SK-N-SH treated with all-trans-retinoic acid at 6 μM for 48 hours (cell line): ENCODE results near the gene SMPDL3B.
"Not testable (repeated sequence)": the region's sequence is repeated elsewhere in the genome, so short reads cannot be mapped to it uniquely, and the experiment has no call there.

Source experiments
- ARNTL ChIP-seq: fragments of 450-650 bp; formaldehyde crosslinking; IDR thresholded peaks from 2 replicates; pipeline ENCODE4 v1.5.0; 2020; ENCODE audit warnings: low read depth, mild to moderate bottlenecking, moderate library complexity, borderline replicate concordance
- ESRRG ChIP-seq: fragments of 250-450 bp; sonication (Bioruptor Pico); IDR thresholded peaks from 2 replicates; pipeline ENCODE4 v1.6.1; 2021; ENCODE audit warnings: mild to moderate bottlenecking
- GLIS3 ChIP-seq: fragments of 250-450 bp; sonication (Bioruptor Pico); IDR thresholded peaks from 2 replicates; pipeline ENCODE4 v1.5.0; 2020; ENCODE audit warnings: mild to moderate bottlenecking, moderate library complexity
- ISL1 ChIP-seq: fragments of 250-450 bp; sonication (Bioruptor Pico); IDR thresholded peaks from 2 replicates; pipeline ENCODE4 v2.1.2; 2022; ENCODE audit warnings: mild to moderate bottlenecking, moderate library complexity
- OSR1 ChIP-seq: fragments of 250-450 bp; sonication (Bioruptor Pico); IDR thresholded peaks from 2 replicates; pipeline ENCODE4 v1.8.0; 2022; ENCODE audit warnings: moderate library complexity, mild to moderate bottlenecking, inconsistent platforms
- PATZ1 ChIP-seq: fragments of 250-450 bp; sonication (Bioruptor Pico); IDR thresholded peaks from 2 replicates; pipeline ENCODE4 v1.8.0; 2020; ENCODE audit warnings: mild to moderate bottlenecking, moderate library complexity, borderline replicate concordance
- TOX ChIP-seq: fragments of 250-450 bp; sonication (Bioruptor Pico); IDR thresholded peaks from 2 replicates; pipeline ENCODE4 v1.8.0; 2021; ENCODE audit warnings: mild to moderate bottlenecking, moderate library complexity, borderline replicate concordance
- TSHZ2 ChIP-seq: fragments of 250-450 bp; sonication (Bioruptor Pico); IDR thresholded peaks from 2 replicates; pipeline ENCODE4 v1.5.0; 2020; ENCODE audit warnings: mild to moderate bottlenecking, moderate library complexity
- ZC3H10 ChIP-seq: fragments of 250-450 bp; sonication (Bioruptor Pico); IDR thresholded peaks from 2 replicates; pipeline ENCODE4 v1.5.1; 2021; ENCODE audit warnings: mild to moderate bottlenecking, moderate library complexity
- ZFP3 ChIP-seq: fragments of 250-450 bp; sonication (Bioruptor Pico); IDR thresholded peaks from 2 replicates; pipeline ENCODE4 v1.5.0; 2020; ENCODE audit warnings: mild to moderate bottlenecking, moderate library complexity
- ZFP30 ChIP-seq: fragments of 450-650 bp; formaldehyde crosslinking; IDR thresholded peaks from 2 replicates; pipeline ENCODE4 v1.5.0; 2022; ENCODE audit warnings: mild to moderate bottlenecking, moderate library complexity
- ZNF70 ChIP-seq: fragments of 450-650 bp; formaldehyde crosslinking; IDR thresholded peaks from 2 replicates; pipeline ENCODE4 v1.5.0; 2020; ENCODE audit warnings: mild to moderate bottlenecking, moderate library complexity

- TF ChIP-seq ZFP3 (CRISPR knock-in tag); ZNF70 (CRISPR knock-in tag); TSHZ2 (CRISPR knock-in tag); PATZ1; ARNTL (CRISPR knock-in tag); OSR1 (CRISPR knock-in tag); TOX (CRISPR knock-in tag); ZC3H10 (CRISPR knock-in tag); GLIS3; ESRRG (CRISPR knock-in tag); ISL1 (CRISPR knock-in tag); ZFP30 (CRISPR knock-in tag): not testable (repeated sequence)
Measured at GRCh38 chr1:28003117-28003516, 68.3 kb downstream of the SMPDL3B start.
